ENCODE data around the gene PANK1. TPM values are rescaled to one million over a fixed set of nuclear protein-coding genes. Genes with fewer than 3 reads are reported as not detected.

PANK1 gene
- total RNA-seq, 4 donors from 2014 or later = 7.3 to 16.3 (median 9.0) TPM

GRCh38 chr10:89582022-89582421 is 63.0 kb downstream of the PANK1 start:
- no peak for ATAC-seq
- H3K4me1 ChIP-seq = no peaks in the 10 kb centered on the region
- DNase-seq = no peak
- no peaks in the 10 kb centered on the region for H3K9me3 ChIP-seq
- in situ Hi-C loops (cut with MboI; ENCODE audit: low sequenced_read_pairs in 4 of 4) = no loop called here
- H3K4me3 ChIP-seq = no peak overlapping the region
- no peaks in the 10 kb centered on the region for H3K27me3 ChIP-seq
- H3K36me3 ChIP-seq = no peaks in the 10 kb centered on the region
- H3K27ac ChIP-seq = no peak overlapping the region
- intact Hi-C loops (cut with DNase I; ENCODE audit: low total_unique reads) = no loop called here
- TF ChIP-seq POLR2A (IDR thresholded peaks at IDR 0.05) = no peak
- TF ChIP-seq CTCF (IDR thresholded peaks at IDR 0.05 in 4 of 5, conservative IDR thresholded peaks at IDR 0.05 in 1 of 5) = no peak

DNA sequence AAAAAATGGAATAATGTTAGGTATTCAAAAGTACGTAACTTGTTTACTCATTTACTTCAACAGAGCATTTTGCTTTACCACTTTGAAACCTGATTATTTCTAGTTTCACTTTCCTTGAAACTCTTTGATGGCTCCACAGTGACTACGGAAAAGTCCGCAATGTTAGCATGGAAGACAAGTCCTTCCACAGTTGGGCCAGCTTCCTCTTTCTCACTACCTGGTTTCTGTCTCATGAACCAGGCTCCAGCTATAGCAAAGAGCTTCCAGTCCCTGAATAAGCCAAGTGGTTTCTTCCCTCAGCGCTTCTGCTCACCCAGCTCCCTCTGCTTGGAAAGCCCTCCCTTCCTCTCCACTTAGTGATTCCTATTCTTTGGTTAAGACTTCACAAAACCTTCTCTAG is 64.8 kb downstream of the PANK1 start:
- Histone ChIP-seq H3K36me3 (no peaks in the 10 kb centered on the region), H3K4me3 (no peak overlapping the region), H3K4me1 (no peaks in the 10 kb centered on the region), H3K27me3 (no peaks in the 10 kb centered on the region), H3K27ac (no peak overlapping the region), H3K9me3 (no peaks in the 10 kb centered on the region)
- no peak for DNase-seq
- TF ChIP-seq POLR2A (IDR thresholded peaks at IDR 0.05) (no peak), CTCF (IDR thresholded peaks at IDR 0.05 in 4 of 5, conservative IDR thresholded peaks at IDR 0.05 in 1 of 5) (no peak)
- ATAC-seq = no peak
- in situ Hi-C loops (cut with MboI; ENCODE audit: low sequenced_read_pairs in 4 of 4) (no loop called here), intact Hi-C loops (cut with DNase I; ENCODE audit: low total_unique reads) (no loop called here)

DNA sequence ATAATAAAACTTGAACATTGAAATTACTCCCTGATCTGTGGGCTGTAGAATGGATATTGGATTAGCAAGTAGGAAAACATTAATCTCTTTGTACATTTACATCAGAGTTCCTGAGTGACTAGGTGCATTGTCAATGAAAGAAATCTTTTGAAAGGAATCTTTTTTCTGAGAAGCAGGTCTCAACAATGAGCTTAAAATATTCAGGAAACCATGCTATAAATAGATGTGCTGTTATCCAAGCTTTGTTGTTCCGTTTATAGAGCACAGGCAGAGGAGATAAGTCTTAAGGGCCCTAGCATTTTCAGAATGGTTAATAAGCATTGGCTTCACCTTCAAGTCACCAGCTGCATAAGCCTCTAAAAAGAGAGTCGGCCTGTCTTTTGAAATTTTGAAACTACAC is 68.3 kb downstream of the PANK1 start:
- Histone ChIP-seq H3K4me1 (no peaks in the 10 kb centered on the region), H3K36me3 (no peaks in the 10 kb centered on the region), H3K9me3 (no peaks in the 10 kb centered on the region), H3K4me3 (no peak overlapping the region), H3K27me3 (no peaks in the 10 kb centered on the region), H3K27ac (no peak overlapping the region)
- in situ Hi-C loops (cut with MboI; ENCODE audit: low sequenced_read_pairs in 4 of 4) = loop anchor here in 1 of 4 donors (10.0 kb wide), 1 partner anchor 118 kb away; no protein-coding TSS in a partner anchor
- no peak for DNase-seq
- intact Hi-C loops (cut with DNase I; ENCODE audit: low total_unique reads) = no loop called here
- ATAC-seq = no peak
- TF ChIP-seq POLR2A (IDR thresholded peaks at IDR 0.05) (no peak), CTCF (IDR thresholded peaks at IDR 0.05 in 4 of 5, conservative IDR thresholded peaks at IDR 0.05 in 1 of 5) (no peak)

GRCh38 chr10:89576022-89576421 is 69.0 kb downstream of the PANK1 start:
- H3K4me3 ChIP-seq = no peak overlapping the region
- intact Hi-C loops (cut with DNase I; ENCODE audit: low total_unique reads) = no loop called here
- no peaks in the 10 kb centered on the region for H3K36me3 ChIP-seq
- in situ Hi-C loops (cut with MboI; ENCODE audit: low sequenced_read_pairs in 4 of 4) = loop anchor here in 1 of 4 donors (10.0 kb wide), 1 partner anchor 119 kb away; no protein-coding TSS in a partner anchor
- TF ChIP-seq POLR2A (IDR thresholded peaks at IDR 0.05) (no peak), CTCF (IDR thresholded peaks at IDR 0.05 in 4 of 5, conservative IDR thresholded peaks at IDR 0.05 in 1 of 5) (no peak)
- H3K27ac ChIP-seq = no peak overlapping the region
- no peak for ATAC-seq
- no peaks in the 10 kb centered on the region for H3K4me1 ChIP-seq
- H3K27me3 ChIP-seq = no peaks in the 10 kb centered on the region
- no peaks in the 10 kb centered on the region for H3K9me3 ChIP-seq
- no peak for DNase-seq

DNA sequence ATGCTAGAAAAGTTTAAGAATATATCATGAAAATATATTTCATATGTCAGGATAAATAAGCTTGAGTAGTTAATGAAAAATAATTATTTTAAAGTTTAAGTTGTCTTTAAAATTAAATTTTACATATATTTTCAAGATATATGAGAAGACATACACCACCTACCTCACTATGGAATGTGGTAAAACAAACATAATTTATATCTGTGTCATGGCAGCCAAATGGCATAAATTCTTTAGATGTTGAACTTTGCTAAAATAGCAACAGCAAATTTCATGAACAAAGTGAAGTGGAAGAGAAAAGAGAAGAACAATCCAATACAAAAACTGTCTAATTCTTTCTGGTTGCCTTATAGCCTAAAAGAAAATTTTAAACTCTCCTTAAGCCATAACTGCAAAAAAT is 70.0 kb downstream of the PANK1 start:
- in situ Hi-C loops (cut with MboI; ENCODE audit: low sequenced_read_pairs in 4 of 4) = loop anchor here in 1 of 4 donors (10.0 kb wide), 1 partner anchor 120 kb away; no protein-coding TSS in a partner anchor
- ATAC-seq = no peak

More for the DNA sequence above, 70.0 kb downstream of the PANK1 start:
- no peak for DNase-seq
- intact Hi-C loops (cut with DNase I; ENCODE audit: low total_unique reads) = no loop called here
- no peak overlapping the region for H3K27ac ChIP-seq
- H3K27me3 ChIP-seq = no peaks in the 10 kb centered on the region
- no peaks in the 10 kb centered on the region for H3K4me1 ChIP-seq
- TF ChIP-seq CTCF (IDR thresholded peaks at IDR 0.05 in 4 of 5, conservative IDR thresholded peaks at IDR 0.05 in 1 of 5) (no peak), POLR2A (IDR thresholded peaks at IDR 0.05) (no peak)
- no peak overlapping the region for H3K4me3 ChIP-seq
- H3K9me3 ChIP-seq = no peaks in the 10 kb centered on the region
- H3K36me3 ChIP-seq = no peaks in the 10 kb centered on the region

Data from gastrocnemius medialis (tissue), 4 donors.